Memory B cell (primary cell): ENCODE results near the gene GUK1.

ENCODE experiments used
- ATAC-seq: fragments of 150-1000 bp; cut with Tn5 transposase; 2 replicates; pipeline ENCODE4 v1.10.0; 2021; ENCODE audit warnings: low read depth, mild to moderate bottlenecking, moderate library complexity
- DNase-seq, 2 donors: peaks; one replicate each; pipeline ENCODE4 v3.0.0; 2022; ENCODE audit warnings: low spot score in 2 of 2
- H3K27ac Mint-ChIP-seq: one replicate; pipeline ENCODE4 v1.8.0; 2022; ENCODE audit warnings: mild to moderate bottlenecking, moderate library complexity, mixed read lengths
- H3K27me3 Mint-ChIP-seq: one replicate; pipeline ENCODE4 v1.8.0; 2022; ENCODE audit warnings: mixed read lengths
- H3K36me3 Mint-ChIP-seq: one replicate; pipeline ENCODE4 v1.8.0; 2022; ENCODE audit warnings: mild to moderate bottlenecking, mixed read lengths
- H3K4me1 Mint-ChIP-seq: one replicate; pipeline ENCODE4 v1.8.0; 2022; ENCODE audit warnings: mixed read lengths
- H3K4me3 Mint-ChIP-seq: one replicate; pipeline ENCODE4 v1.8.0; 2022; ENCODE audit warnings: mild to moderate bottlenecking, moderate library complexity, mixed read lengths
- H3K9me3 Mint-ChIP-seq: one replicate; pipeline ENCODE4 v1.8.0; 2022; ENCODE audit warnings: mixed read lengths

The GUK1 gene

GRCh38 chr1:228100822-228101613 is 39.1 kb upstream of the GUK1 start:
- ATAC-seq (no peak), DNase-seq (no peak)
- peaks cover 11% of the 10 kb centered on the region for H3K36me3 Mint-ChIP-seq
- H3K27me3 Mint-ChIP-seq = no peaks in the 10 kb centered on the region
- no peaks in the 10 kb centered on the region for H3K9me3 Mint-ChIP-seq
- peaks cover 21% of the 10 kb centered on the region for H3K4me1 Mint-ChIP-seq
- H3K27ac Mint-ChIP-seq = peak overlapping the region; percentile 84
- H3K4me3 Mint-ChIP-seq = peak overlapping the region; percentile 97

GRCh38 chr1:228101614-228101993 is 38.5 kb upstream of the GUK1 start:
- ATAC-seq = no peak
- no peaks in the 10 kb centered on the region for H3K9me3 Mint-ChIP-seq
- DNase-seq = no peak
- H3K4me1 Mint-ChIP-seq = peaks cover 21% of the 10 kb centered on the region
- peaks cover 11% of the 10 kb centered on the region for H3K36me3 Mint-ChIP-seq
- H3K27ac Mint-ChIP-seq = peak overlapping the region; percentile 84
- H3K4me3 Mint-ChIP-seq = peak overlapping the region; percentile 97
- H3K27me3 Mint-ChIP-seq = no peaks in the 10 kb centered on the region

GRCh38 chr1:228101994-228102790 is 37.9 kb upstream of the GUK1 start:
- H3K36me3 Mint-ChIP-seq = peaks cover 15% of the 10 kb centered on the region
- H3K4me1 Mint-ChIP-seq = peaks cover 21% of the 10 kb centered on the region
- no peaks in the 10 kb centered on the region for H3K27me3 Mint-ChIP-seq
- DNase-seq (no peak), ATAC-seq (peak; percentile 37)
- no peaks in the 10 kb centered on the region for H3K9me3 Mint-ChIP-seq
- H3K27ac Mint-ChIP-seq = peak overlapping the region; percentile 84
- H3K4me3 Mint-ChIP-seq = peak overlapping the region; percentile 97

- peaks cover 10% of the 10 kb centered on the region for H3K36me3 Mint-ChIP-seq
- no peaks in the 10 kb centered on the region for H3K27me3 Mint-ChIP-seq
- H3K9me3 Mint-ChIP-seq = no peaks in the 10 kb centered on the region
- peak; percentile 88 to 89 for DNase-seq
- peak within 1 kb of the TSS; percentile 96 for H3K27ac Mint-ChIP-seq
- ATAC-seq = peak; percentile 85
- peak within 1 kb of the TSS; percentile 97 for H3K4me3 Mint-ChIP-seq
- H3K4me1 Mint-ChIP-seq = peaks cover 19% of the 10 kb centered on the region
These were observed 37.1 kb upstream of the GUK1 start, which contains the start of gene C1orf35 for GRCh38 chr1:228102791-228103620. TSS of gene C1orf35 (minus strand) at chr1:228103325. CDS start at chr1:228103227, 98 bp downstream.

- H3K4me3 Mint-ChIP-seq = peak overlapping the region; percentile 97
- peaks cover 31% of the 10 kb centered on the region for H3K4me1 Mint-ChIP-seq
- H3K27me3 Mint-ChIP-seq = no peaks in the 10 kb centered on the region
- peaks cover 6% of the 10 kb centered on the region for H3K36me3 Mint-ChIP-seq
- DNase-seq = no peak
- H3K9me3 Mint-ChIP-seq = no peaks in the 10 kb centered on the region
- no peak overlapping the region for H3K27ac Mint-ChIP-seq
- ATAC-seq = no peak
These were observed 35.4 kb upstream of the GUK1 start for GRCh38 chr1:228104526-228105269.

- H3K4me1 Mint-ChIP-seq = peaks cover 37% of the 10 kb centered on the region
- H3K27me3 Mint-ChIP-seq = no peaks in the 10 kb centered on the region
- no peak overlapping the region for H3K27ac Mint-ChIP-seq
- ATAC-seq = no peak
- peaks cover 6% of the 10 kb centered on the region for H3K36me3 Mint-ChIP-seq
- H3K4me3 Mint-ChIP-seq = no peak overlapping the region
- no peak for DNase-seq
- no peaks in the 10 kb centered on the region for H3K9me3 Mint-ChIP-seq
These were observed 34.6 kb upstream of the GUK1 start for GRCh38 chr1:228105270-228105995.

GRCh38 chr1:228105996-228106799 is 33.9 kb upstream of the GUK1 start:
- peaks cover 6% of the 10 kb centered on the region for H3K36me3 Mint-ChIP-seq
- peaks cover 34% of the 10 kb centered on the region for H3K4me1 Mint-ChIP-seq
- no peak for ATAC-seq
- no peaks in the 10 kb centered on the region for H3K9me3 Mint-ChIP-seq
- no peaks in the 10 kb centered on the region for H3K27me3 Mint-ChIP-seq
- H3K27ac Mint-ChIP-seq = no peak overlapping the region
- DNase-seq = no peak
- H3K4me3 Mint-ChIP-seq = peak overlapping the region; percentile 11

- Mint-ChIP-seq H3K4me1 (peaks cover 29% of the 10 kb centered on the region), H3K9me3 (no peaks in the 10 kb centered on the region), H3K27ac (no peak overlapping the region), H3K36me3 (peaks cover 6% of the 10 kb centered on the region), H3K4me3 (no peak overlapping the region), H3K27me3 (no peaks in the 10 kb centered on the region)
- DNase-seq (no peak), ATAC-seq (no peak)
These were observed 33.4 kb upstream of the GUK1 start for GRCh38 chr1:228106800-228107054.

GRCh38 chr1:228107636-228108035 is 32.4 kb upstream of the GUK1 start:
- DNase-seq (no peak), ATAC-seq (no peak)
- H3K27me3 Mint-ChIP-seq = no peaks in the 10 kb centered on the region
- no peaks in the 10 kb centered on the region for H3K9me3 Mint-ChIP-seq
- peak overlapping the region; percentile 96 for H3K4me3 Mint-ChIP-seq
- H3K4me1 Mint-ChIP-seq = peaks cover 27% of the 10 kb centered on the region
- peaks cover 6% of the 10 kb centered on the region for H3K36me3 Mint-ChIP-seq
- no peak overlapping the region for H3K27ac Mint-ChIP-seq

- H3K4me3 Mint-ChIP-seq = peak overlapping the region; percentile 96
- DNase-seq = no peak
- H3K36me3 Mint-ChIP-seq = peaks cover 6% of the 10 kb centered on the region
- H3K27me3 Mint-ChIP-seq = no peaks in the 10 kb centered on the region
- ATAC-seq = no peak
- H3K4me1 Mint-ChIP-seq = peaks cover 26% of the 10 kb centered on the region
- peak overlapping the region; percentile 99 for H3K27ac Mint-ChIP-seq
- no peaks in the 10 kb centered on the region for H3K9me3 Mint-ChIP-seq
These were observed 31.9 kb upstream of the GUK1 start for GRCh38 chr1:228108055-228108690.

GRCh38 chr1:228108742-228109072 is 31.4 kb upstream of the GUK1 start:
- ATAC-seq = no peak
- no peak for DNase-seq
- H3K27ac Mint-ChIP-seq = peak overlapping the region; percentile 99
- peaks cover 6% of the 10 kb centered on the region for H3K36me3 Mint-ChIP-seq
- no peaks in the 10 kb centered on the region for H3K9me3 Mint-ChIP-seq
- peaks cover 23% of the 10 kb centered on the region for H3K4me1 Mint-ChIP-seq
- H3K27me3 Mint-ChIP-seq = no peaks in the 10 kb centered on the region
- H3K4me3 Mint-ChIP-seq = peak overlapping the region; percentile 96
